ENCODE results near the gene ZFAND3.

GRCh38 chr6:38055203-38055589 lies 235.7 kb downstream of the ZFAND3 start:
- TF ChIP-seq, protein P1, sequence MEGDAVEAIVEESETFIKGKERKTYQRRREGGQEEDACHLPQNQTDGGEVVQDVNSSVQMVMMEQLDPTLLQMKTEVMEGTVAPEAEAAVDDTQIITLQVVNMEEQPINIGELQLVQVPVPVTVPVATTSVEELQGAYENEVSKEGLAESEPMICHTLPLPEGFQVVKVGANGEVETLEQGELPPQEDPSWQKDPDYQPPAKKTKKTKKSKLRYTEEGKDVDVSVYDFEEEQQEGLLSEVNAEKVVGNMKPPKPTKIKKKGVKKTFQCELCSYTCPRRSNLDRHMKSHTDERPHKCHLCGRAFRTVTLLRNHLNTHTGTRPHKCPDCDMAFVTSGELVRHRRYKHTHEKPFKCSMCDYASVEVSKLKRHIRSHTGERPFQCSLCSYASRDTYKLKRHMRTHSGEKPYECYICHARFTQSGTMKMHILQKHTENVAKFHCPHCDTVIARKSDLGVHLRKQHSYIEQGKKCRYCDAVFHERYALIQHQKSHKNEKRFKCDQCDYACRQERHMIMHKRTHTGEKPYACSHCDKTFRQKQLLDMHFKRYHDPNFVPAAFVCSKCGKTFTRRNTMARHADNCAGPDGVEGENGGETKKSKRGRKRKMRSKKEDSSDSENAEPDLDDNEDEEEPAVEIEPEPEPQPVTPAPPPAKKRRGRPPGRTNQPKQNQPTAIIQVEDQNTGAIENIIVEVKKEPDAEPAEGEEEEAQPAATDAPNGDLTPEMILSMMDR (IDR thresholded peaks at IDR 0.05; ENCODE audit: poor library complexity) = no peak
- TF ChIP-seq EZH2phosphoT487 (IDR thresholded peaks at IDR 0.05; ENCODE audit: low read depth, severe bottlenecking, unreplicated experiment) (no peak), EZH2 (IDR thresholded peaks at IDR 0.05; ENCODE audit: borderline replicate concordance) (no peak)

Measured in hepatocyte (in vitro differentiated cells).